Panc1 (cell line): ENCODE measurements around the gene ZNF627.

ENCODE experiments used
- POLR2AphosphoS5 ChIP-seq: IDR thresholded peaks from 2 replicates; pipeline ENCODE4 v1.6.1; 2012; ENCODE audit warnings: mild to moderate bottlenecking, low read depth, low read length, moderate library complexity
- SIN3A ChIP-seq: IDR thresholded peaks from 2 replicates; pipeline ENCODE4 v1.6.1; 2012; ENCODE audit warnings: low read depth, mild to moderate bottlenecking, low read length, moderate library complexity, borderline replicate concordance; ENCODE audit not compliant: insufficient read depth
- TCF7L2 ChIP-seq: IDR thresholded peaks from 2 replicates; pipeline ENCODE4 v1.6.1; 2011; ENCODE audit warnings: mild to moderate bottlenecking, low read depth, low read length, inconsistent platforms
- TF ChIP-seq, protein P1 (sequence below), 2 experiments: IDR thresholded peaks; 2 replicates each; pipeline ENCODE4 v1.6.1; 2011 to 2012; ENCODE audit warnings: low read depth in 2 of 2, control low read depth in 1 of 2, low read length in 1 of 2, mild to moderate bottlenecking in 1 of 2, moderate library complexity in 1 of 2; ENCODE audit not compliant: insufficient read depth in 1 of 2
- TF ChIP-seq, protein P2 (sequence below): fragments of 450-650 bp; IDR thresholded peaks from 2 replicates; pipeline ENCODE4 v1.5.1; 2017; ENCODE audit warnings: mild to moderate bottlenecking

DNA sequence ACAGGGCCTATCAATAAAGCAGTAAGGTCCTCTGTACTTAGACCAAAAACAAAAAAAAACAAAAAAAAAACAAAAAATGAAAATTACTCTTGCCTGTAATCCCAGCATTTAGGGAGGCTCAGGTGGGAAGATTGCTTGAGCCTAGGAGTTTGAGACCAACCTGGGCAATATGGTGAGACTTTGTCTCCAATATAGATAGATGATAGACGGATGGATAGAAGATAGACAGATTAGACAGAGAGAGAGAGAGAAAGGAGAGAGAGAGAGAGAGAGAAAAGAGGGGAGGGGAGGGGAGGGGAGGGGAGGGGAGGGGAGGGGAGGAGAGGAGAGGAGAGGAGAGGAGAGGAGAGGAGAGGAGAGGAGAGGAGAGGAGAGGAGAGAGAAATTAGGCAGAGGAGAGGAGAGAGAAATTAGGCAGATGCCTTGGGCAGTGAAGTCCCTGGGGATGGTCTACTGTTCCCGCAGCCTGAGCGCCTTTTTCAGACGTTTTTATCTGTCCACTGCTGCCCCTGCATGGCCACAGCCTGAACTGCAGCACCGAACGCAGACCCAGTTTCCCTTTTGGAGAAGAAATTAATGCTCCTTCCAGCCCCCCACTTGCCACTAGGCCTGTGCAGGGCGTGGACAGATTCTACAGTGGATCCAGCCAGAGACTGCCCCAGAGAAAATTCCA, 9.8 kb upstream of the ZNF627 start:
- TF ChIP-seq POLR2AphosphoS5 (no peak), TCF7L2 (no peak), SIN3A (no peak)
- TF ChIP-seq, protein P1, sequence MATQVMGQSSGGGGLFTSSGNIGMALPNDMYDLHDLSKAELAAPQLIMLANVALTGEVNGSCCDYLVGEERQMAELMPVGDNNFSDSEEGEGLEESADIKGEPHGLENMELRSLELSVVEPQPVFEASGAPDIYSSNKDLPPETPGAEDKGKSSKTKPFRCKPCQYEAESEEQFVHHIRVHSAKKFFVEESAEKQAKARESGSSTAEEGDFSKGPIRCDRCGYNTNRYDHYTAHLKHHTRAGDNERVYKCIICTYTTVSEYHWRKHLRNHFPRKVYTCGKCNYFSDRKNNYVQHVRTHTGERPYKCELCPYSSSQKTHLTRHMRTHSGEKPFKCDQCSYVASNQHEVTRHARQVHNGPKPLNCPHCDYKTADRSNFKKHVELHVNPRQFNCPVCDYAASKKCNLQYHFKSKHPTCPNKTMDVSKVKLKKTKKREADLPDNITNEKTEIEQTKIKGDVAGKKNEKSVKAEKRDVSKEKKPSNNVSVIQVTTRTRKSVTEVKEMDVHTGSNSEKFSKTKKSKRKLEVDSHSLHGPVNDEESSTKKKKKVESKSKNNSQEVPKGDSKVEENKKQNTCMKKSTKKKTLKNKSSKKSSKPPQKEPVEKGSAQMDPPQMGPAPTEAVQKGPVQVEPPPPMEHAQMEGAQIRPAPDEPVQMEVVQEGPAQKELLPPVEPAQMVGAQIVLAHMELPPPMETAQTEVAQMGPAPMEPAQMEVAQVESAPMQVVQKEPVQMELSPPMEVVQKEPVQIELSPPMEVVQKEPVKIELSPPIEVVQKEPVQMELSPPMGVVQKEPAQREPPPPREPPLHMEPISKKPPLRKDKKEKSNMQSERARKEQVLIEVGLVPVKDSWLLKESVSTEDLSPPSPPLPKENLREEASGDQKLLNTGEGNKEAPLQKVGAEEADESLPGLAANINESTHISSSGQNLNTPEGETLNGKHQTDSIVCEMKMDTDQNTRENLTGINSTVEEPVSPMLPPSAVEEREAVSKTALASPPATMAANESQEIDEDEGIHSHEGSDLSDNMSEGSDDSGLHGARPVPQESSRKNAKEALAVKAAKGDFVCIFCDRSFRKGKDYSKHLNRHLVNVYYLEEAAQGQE (IDR thresholded peaks at IDR 0.05; ENCODE audit: insufficient read depth in 1 of 2, low read depth in 2 of 2, low read length in 1 of 2), result no peak
- TF ChIP-seq, protein P2, sequence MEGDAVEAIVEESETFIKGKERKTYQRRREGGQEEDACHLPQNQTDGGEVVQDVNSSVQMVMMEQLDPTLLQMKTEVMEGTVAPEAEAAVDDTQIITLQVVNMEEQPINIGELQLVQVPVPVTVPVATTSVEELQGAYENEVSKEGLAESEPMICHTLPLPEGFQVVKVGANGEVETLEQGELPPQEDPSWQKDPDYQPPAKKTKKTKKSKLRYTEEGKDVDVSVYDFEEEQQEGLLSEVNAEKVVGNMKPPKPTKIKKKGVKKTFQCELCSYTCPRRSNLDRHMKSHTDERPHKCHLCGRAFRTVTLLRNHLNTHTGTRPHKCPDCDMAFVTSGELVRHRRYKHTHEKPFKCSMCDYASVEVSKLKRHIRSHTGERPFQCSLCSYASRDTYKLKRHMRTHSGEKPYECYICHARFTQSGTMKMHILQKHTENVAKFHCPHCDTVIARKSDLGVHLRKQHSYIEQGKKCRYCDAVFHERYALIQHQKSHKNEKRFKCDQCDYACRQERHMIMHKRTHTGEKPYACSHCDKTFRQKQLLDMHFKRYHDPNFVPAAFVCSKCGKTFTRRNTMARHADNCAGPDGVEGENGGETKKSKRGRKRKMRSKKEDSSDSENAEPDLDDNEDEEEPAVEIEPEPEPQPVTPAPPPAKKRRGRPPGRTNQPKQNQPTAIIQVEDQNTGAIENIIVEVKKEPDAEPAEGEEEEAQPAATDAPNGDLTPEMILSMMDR, result peak; percentile 80
